Stimulated activated CD8-positive, alpha-beta memory T cell treated with anti-CD3 and anti-CD28 coated beads, Interleukin-4, amount 100 ng/mL, for 1 hour (primary cell): Measurements from ENCODE around the gene WNT3A.
"Not testable (repeated sequence)": the region's sequence is repeated elsewhere in the genome, so short reads cannot be mapped to it uniquely, and the experiment has no call there.

Experiments used
- DNase-seq, 2 donors: peaks; one replicate each; pipeline ENCODE4 v3.0.0-alpha.2; 2020; ENCODE audit warnings: low read depth in 2 of 2, low spot score in 1 of 2

The WNT3A gene, protein sequence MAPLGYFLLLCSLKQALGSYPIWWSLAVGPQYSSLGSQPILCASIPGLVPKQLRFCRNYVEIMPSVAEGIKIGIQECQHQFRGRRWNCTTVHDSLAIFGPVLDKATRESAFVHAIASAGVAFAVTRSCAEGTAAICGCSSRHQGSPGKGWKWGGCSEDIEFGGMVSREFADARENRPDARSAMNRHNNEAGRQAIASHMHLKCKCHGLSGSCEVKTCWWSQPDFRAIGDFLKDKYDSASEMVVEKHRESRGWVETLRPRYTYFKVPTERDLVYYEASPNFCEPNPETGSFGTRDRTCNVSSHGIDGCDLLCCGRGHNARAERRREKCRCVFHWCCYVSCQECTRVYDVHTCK

DNA sequence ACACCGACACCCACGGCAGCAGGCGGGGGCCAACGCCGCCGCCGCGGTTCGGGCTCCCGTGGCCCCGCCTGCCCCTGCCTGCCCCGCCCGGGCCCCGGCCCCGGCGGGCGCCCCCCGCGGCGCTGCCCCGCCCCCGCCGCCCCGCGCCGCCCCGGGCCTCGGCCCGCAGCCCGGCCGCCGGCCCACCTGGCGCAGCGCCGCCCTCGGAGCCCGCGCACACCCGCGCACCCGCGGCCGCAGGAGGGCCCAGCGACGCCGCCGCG lies at the start of gene WNT3A:
Gene WNT3A (plus strand): TSS at position 213 of the 263 bp plus-strand sequence. CDS start 131 bp downstream, outside the sequence.
- DNase-seq, result no peak

DNA sequence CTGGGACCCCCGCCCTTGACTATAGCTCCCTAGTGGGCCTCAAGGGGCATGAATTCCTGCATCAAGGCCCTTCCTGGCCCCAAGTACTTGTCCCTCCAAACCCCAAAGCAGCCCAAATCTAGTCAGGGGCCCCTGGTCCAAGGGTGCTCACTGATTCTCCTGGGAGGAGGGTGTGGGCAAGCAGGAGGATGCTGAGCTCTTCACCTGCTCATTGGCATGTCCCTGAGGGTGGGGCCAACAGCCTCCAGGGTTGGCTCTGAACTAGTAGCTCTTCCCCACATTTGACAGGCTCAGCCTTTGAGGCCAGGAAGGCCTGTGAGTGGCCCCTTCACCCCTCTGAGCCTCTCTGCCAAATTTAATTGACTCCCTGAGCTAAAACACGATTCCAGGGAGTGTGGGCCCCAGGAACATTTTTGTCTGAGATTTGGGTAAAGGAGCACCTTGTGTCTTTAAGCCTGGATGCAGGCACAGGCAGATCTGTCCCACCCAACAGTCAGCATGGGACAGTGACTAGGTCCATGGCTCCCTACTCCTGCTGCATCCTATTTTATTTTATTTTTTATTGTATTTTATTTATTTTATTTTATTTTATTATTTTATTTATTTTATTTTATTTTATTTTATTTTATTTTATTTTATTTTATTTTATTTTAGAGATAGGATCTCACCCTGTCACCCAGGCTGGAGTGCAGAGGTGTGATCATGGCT lies 48.0 kb upstream of the WNT3A start:
- DNase-seq, result no peak

DNA sequence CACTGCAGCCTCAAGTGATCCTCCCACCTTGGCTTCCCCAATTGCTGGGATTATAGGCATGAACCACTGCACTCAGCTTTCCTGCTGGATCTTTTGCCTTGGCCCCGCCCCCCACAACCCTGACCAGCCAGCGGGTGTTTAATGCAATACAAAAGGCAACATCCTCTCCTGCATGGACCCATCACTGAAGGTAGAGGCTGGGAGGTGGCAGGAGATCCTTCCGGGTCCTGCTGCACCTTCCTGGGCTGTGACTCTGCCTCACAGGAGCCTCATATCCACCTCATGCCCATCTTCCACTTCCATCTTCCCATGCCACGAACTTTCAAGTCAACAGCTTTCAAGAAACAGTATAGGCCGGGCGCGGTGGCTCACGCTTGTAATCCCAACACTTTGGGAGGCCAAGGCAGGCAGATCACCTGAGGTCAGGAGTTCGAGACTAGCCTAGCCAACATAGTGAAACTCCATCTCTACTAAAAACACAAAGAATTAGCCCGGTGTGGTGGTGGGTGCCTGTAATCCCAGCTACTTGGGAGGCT lies 47.4 kb upstream of the WNT3A start:
- DNase-seq, result no peak

DNA sequence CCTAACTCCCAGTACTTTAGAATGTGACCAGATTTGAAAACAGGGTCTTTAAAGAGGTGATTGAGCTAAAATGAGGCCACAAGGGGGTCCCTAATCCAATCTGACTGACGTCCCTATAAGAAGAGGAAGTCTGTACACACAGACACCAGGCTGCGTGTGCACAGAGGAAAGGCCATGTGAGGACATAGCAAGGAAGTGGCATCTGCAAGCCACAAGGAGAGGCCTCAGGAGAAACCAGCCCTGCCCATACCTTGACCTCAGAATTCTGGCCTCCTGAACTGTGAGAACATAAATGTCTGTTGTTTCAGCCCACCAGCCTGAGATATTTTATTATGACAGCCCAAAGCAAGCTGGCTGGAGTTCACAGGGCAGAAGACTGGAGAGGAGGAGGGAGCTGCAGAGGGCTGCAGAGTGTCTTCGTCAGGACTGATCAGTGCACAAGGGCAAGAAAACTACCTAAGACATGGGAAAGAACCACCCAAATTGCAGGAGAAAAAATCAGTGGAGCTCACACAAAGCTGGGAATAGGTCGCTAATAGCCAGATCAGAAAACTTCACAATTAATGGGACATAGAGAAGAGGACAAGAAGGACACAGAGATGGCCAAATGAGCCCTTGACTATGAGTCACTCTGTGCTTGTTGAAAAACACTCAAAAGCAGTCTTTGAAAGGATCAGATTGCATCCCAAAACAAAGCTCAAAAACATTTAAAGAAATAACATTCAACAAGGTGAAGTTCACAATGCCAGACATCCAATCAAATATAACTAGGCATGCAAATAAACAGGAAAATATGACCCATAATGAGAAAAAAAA lies 44.9 kb upstream of the WNT3A start:
- no peak for DNase-seq

DNA sequence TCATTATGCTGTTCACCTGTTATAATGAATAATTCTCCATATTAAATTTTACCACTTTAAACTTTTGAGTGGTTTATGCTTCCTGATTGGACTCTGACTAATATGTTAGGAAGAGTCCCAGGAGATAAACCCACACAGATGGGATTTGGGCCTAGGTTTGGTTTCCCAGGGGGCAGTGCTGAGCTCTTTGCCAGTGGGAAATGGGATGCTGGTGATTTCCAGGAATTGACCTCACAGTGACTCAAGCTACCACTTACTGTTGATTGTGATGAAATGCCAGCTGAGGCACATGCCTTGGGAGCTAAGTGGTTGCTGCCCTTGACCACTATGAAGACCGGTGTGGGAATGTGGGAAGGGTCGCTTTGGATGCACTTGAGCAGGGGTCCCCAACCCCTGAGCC lies 40.1 kb upstream of the WNT3A start:
- not testable (repeated sequence) for DNase-seq

DNA sequence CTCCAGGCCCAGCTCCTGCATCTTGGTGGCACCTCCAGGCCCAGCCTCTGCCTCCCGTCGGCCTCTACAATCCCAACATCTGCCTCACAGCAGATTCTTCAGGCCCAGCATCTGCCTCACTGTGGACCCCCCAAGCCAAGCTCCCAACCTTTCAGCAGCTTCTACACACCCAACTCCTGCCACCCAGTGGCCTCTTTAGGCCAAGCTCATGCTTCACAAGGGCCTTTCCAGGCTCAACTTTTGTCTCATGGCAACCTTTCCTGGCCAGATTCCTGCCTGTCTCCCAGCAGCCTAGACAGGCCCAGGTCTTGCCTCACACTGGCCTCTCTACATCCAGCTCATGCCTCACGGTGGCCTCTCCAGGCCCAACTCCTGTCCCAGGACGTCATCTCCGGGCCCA lies 39.0 kb upstream of the WNT3A start:
- not testable (repeated sequence) for DNase-seq

DNA sequence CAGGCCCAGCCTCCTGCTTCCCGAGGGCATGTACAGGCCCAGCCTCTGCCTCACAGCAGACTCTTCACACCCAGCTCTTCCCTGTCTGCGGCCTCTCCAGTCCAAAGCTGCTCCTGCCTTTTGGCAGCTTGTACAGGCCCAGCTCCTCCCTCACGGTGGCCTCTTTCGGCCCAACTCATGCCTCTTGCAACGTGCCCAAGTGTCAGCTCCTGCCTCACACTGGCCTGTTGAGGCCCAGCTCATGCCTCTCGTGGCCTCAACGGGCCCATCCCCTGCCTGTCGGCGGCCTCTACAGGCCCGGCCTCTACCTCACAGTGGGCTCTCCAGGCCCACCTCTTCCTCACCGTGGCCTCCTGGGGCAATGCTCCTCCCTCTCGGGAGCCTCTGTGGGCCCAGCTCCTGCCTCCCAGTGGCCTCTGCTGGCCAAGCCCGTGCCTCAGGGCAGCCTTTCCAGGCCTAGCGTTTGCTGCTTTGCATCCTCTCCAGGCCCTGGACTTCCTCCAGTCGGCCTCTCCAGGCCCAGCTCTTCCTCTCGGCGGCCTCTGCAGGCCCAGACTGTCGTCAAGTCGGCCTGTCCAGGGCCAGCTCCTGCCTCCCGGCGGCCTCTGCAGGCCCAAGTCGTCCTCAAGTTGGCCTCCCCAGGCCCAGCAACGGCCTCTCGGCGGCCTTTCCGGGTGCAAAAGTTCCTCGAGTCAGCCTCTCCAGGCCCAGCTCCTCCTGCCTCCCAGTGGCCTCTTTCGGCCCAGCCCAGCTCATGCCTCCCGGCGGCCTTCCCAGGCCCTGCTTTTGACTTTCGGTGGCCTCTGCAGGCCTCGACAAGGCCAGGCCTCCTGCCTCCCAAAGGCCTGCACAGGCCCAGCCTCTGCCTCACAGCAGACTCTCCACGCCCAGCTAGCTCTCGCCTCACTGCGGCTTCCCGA lies 36.5 kb upstream of the WNT3A start:
- not testable (repeated sequence) for DNase-seq

DNA sequence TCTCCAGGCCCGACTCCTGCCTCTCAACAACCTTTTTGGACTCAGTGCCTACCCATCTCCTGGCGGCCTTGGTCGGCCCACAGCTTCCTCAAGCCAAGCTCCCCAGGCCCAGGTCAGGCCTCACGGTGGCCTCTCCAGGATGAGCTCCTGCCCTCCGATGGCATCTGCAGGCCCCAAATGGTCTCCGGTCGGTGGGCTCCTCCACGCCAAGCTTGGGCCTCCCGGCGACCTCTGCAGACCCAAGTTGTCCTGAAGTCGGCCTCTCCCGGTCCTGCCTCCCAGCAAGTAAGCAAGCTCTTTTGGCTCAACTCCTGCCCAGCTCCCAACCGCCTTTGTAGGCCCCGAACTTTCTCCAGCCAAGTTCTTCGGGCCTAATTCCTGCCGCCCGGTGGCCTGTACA lies 35.6 kb upstream of the WNT3A start:
- DNase-seq, result not testable (repeated sequence)

DNA sequence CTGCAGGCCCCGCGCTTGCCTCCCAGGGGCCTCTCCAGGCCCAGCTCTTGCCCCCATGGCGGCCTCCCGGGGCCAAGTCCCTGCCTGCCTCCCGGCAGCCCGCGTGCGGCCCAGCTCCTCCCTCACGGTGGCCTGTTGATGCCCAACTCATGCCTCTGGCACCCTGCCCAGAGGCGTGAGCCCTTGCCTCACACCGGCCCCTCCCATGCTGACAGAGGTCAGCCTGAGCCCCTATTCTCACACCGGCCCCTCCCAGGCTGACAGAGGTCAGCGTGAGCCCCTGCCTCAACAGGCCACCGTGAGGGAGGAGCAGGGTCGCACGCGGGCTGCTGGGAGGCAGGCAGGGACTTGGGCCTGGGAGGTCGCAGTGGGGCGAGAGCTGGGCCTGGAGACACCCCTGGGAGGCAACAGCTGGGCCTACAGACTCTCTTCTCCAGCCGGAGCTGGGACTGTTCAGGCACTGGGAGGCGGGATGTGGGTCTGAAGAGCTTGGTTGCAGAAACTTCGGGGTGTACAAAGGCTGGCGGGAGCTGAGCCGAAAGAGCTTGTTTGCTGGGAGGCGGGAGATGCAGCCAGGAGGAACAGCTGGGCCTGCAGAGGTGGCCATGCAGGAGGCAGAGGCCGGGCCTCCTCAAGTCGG lies 35.0 kb upstream of the WNT3A start:
- DNase-seq, result not testable (repeated sequence)

DNA sequence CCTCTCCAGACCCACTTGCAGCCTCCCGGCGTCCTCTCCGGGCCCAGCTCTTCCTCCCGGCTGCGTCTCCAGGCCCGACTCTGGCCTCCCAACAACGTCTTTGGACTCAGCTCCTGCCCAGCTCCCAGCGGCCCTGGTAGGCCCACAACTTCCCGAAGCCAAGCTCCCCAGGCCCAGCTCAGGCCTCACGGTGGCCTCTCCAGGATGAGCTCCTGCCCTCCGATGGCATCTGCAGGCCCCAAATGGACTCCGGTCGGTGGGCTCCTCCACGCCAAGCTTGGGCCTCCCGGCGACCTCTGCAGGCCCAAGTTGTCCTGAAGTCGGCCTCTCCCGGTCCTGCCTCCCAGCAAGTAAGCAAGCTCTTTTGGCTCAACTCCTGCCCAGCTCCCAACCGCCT lies 34.5 kb upstream of the WNT3A start:
- DNase-seq, result not testable (repeated sequence)

DNA sequence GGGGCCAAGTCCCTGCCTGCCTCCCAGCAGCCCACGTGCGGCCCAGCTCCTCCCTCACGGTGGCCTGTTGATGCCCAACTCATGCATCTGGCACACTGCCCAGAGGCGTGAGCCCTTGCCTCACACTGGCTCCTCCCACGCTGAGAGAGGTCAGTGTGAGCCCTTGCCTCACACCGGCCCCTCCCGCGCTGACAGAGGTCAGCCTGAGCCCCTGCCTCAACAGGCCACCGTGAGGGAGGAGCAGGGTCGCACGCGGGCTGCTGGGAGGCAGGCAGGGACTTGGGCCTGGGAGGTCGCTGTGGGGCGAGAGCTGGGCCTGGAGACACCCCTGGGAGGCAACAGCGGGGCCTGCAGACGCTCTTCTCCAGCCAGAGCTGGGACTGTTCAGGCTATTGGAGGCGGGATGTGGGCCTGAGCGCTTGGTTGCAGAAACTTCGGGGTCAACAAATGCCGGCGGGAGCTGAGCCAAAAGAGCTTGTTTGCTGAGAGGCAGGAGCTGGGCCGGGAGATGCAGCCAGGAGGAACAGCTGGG lies 33.9 kb upstream of the WNT3A start:
- not testable (repeated sequence) for DNase-seq

DNA sequence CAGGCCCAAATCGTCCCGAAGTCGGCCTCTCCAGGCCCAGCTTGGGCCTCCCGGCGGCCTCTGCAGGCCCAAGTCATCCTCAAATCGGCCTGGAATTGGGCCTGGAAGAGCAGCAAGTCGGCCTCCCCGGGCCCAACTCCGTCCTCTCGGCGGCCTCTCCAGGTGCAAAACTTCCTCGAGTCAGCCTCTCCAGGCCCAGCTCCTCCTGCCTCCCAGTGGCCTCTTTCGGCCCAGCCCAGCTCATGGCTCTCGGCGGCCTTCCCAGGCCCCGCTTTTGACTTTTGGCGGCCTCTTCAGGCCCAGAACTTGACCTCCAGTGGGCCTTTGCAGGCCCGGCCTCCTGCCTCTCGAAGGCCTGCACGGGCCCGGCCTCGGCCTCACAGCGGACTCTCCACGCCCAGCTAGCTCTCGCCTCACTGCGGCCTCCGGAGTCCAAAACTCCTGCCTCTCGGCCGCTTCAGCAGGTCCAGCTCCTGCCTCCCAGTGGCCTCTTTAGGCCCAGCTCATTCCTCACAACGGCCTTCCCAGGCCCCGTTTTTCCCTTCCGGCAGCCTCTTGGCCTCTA lies 33.0 kb upstream of the WNT3A start:
- not testable (repeated sequence) for DNase-seq

DNA sequence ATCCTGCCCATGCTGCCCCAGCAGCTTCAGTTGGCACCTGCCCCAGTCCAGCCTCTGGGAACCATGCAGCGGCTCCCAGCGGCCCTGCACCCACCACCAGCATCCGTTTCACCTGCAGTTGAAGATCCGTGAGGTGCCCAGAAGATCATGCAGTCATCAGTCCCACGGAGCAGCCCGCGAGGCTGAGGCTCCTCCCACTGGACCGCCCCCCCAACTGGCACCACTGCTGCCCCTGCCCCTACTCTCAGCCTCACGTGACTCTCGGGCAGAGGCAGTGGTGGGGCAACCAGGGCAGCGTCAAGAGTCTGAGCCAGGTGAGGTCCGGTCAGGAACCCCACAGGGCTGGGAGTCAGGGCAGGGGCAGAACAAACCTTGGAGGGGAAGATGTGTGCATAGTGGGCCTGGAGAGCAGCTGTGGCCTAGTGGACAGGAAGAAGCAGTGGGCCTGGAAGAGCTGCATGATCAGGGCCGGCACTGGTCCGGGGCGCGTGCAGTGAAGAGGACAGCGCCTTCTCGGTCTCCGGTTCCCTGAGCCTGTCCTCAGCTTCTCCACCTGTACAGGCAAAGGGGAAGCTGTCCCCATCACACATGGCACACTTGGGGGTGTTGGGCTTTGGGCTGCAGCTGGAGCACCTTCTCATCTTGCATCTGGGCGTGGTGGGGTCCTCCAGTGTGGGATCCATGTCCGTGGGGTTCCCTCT lies 31.1 kb upstream of the WNT3A start:
- DNase-seq, result not testable (repeated sequence)

DNA sequence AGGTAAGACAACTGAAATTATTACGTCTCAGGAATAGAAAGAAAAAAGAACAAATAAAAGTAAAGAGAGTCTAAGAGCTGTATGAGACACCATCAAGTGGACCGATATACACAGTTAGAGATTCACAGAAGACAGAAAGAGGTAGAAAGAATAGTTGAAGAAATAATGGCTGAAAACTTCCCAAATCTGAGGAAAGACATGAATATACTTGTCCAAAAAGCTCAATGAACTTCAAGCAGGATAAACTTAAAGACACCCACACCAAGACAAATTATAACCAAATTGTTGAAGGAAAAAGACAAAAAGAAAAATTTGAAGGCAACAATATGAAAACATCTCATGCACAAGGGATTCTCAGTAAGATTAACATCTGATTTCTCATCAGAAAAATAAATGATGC lies 19.6 kb upstream of the WNT3A start:
- DNase-seq, result no peak

DNA sequence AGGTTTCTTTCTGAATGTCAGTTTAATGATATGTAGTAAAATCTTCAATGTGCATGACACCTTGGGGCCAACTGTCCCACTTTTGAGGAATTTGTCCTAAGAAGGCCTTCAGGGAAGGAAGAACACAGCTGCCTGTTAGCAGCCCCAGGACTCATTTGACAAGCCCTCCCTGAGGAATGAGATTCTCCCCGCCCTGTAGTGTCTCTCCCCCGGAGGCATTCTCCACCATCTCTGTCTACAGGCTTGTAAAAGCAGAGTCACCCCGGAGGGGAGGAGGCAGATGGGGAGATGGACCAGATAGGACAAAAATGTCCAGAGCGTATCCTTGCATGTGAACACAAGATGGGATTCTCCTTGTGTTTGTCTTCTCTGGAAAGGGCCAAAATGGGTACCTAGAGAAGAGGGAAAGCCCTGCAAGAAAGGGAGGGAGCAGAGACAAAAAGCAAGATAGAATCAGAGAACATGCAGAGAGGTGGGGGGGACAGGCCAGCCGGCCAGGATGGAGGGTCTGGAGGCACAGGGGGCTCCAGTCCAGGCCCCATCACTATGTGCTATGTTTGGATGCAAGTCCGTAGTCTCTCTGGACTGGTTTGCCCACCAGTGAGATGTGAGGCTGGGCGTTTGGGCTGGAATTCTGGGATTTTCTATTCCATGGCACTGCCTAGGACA lies 12.0 kb upstream of the WNT3A start:
- no peak for DNase-seq

DNA sequence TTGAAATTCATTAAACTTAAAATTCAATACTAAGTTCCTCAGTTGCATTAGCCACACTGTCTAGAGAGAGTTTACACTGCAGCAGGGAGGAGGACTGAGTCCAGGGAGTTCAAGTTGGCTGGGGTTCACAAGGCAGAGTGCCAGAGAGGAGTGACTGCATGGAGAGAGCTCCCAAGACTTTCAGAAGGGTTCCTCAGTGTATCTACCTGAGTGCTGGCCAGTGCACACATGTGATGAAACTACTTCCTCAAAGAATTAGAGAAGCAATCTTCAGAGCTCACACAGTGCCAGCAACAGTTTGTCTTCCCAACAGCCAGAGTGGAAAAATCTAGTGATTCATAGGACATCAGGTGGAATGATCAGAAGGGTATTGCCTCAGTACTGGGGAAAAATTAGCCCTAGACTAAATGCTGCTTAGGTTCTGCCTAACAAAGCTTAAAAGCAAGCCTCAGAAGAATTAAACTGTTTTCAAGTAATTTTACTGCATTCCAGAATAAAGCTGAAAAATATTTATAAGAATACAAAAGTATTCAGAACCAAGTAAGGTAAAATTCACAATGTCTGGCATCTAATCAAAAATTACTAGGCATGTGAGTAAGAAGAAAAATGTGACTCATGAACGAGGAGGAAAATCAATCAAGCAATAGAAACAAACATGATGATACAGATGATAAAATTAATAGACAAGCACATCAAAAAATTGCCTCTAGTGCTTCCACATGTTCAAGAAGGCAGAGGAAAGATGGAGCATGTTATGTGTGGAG lies 10.4 kb upstream of the WNT3A start:
- DNase-seq, result no peak

DNA sequence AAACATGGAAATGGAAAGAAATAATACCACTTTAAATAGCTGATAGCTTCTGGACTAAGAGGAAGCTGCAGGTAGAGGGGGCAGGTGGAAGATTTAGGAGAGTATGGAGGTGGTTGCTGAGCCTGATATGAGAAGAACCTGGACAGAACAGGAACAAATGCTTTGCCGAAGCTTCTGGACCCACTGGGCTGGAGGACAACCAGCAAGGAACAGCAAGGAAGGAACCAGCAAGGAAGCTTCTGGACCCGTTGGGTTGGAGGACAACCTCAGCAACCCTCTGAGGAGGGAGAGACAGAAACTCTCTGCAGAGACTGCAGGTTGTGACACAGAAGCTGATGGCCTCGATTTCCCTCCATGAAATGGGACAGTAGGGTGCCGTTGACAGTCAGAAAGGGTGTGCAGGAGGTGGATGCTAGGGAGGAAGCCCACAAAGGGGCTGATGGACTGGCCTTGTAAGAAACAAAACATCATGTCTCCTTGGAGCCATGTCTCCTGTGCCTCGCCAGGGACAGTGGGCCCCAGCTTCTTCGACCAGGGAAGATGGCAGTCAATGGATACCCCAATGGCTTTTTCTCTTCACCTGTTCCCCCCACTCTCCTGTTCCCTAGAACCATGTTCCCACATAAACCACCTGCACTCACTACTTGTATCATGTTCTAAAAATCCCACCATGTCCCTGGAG lies 8.3 kb upstream of the WNT3A start:
- no peak for DNase-seq
